ENCODE measurements around the gene JAKMIP3.

Gene JAKMIP3

DNA sequence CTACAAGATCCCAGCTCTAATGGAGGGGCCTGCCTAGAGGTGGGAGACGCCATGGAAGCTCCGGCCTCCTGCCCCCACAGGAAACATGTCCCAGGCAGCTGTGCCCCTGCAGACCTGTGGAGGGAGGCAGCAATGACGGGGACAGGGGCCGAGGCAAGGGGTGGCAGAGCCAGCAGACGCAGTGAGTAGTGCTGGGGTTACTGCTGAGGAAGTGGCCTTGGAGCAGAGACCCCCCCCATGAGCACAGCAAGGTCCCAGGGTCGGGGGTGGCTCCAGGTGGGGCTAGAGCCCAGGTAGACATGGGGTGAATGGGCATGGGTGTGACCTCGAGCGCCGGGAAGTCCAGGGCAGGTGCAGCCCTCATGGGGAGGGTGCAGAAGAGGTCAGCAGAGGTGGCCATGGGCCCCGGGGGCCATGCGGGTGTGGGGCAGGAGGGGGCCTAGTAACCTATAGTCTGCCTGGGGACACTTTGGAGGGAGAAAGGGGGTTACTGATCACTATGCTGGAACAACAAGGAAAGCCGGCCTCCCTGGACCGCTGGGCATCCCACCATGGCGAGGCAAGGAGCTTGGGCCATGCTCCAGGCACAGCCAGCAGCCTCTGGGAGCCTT is 45.5 kb downstream of the JAKMIP3 start:
- DNase-seq (ENCODE audit: low read depth in 2 of 2) = no peak

GRCh38 chr10:132111871-132112341 is 46.2 kb downstream of the JAKMIP3 start:
- no peak for DNase-seq (ENCODE audit: low read depth in 2 of 2)

DNA sequence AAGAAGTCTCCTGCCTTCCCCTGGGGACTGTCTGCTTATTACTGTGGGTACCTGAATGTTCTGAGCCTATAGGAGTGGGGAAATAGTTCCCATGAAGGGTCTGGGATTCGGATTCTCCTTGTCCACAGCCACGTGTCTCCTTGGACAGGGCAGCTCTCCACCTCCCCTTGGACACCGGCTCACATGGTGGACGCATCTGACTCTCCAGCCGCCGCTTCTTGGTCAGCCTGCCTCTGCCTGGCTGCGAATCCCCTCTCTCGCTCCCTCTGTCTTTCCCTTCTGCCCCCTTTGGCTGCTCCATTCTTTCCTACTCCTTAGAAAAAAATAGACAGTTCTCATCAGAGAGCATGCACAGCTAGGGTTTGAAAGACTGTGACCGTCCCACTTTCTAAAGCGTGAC is 46.9 kb downstream of the JAKMIP3 start:
- DNase-seq (ENCODE audit: low read depth in 2 of 2) = no peak

DNA sequence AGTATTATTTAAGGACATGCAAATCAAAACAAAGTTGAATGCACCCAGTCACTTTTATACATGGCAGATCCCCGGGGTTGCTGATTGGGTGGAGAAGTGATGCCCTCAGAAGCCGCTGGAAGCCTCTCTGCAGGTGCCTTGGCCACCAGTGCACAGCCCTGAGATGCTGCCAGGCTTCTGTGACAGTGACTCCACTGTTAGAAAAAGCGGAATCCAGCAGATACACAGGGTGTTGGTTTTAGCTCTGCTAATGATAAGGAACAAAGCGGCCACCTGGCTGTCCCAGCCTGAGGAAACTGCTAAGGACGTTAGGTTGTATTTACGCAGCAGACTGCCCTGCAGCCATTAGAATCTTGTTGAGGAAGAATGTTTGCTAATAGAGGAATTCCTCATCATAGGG is 47.5 kb downstream of the JAKMIP3 start:
- no peak for DNase-seq (ENCODE audit: low read depth in 2 of 2)

DNA sequence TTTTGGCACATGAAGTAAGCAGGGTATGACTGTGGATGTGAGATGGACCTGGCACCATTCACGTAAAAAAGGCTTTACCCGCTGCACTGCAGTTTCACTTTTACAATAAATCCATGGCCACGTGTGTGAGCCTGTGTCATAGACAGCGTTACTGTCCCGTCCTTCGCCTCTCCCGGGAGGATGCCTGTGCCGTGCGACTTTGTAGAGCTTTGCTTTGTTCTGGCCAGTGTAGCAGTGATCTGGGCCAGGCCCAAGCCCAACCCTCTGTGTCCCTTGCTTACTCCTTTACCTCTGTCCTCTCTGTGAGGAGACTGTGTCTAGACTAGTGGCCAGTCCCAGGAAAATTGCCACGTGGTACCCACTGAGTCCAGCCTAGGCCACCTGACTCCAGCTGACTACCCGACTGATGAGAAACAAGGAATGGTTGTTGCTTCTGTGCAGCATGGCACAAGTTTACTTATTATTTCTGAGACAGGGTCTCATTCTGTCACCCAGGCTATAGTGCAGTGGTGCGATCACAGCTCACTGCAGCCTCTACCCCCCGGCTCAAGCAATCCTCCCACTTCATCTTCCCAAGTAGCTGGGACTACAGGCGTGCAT is 48.1 kb downstream of the JAKMIP3 start:
- DNase-seq (ENCODE audit: low read depth in 2 of 2) = no peak

DNA sequence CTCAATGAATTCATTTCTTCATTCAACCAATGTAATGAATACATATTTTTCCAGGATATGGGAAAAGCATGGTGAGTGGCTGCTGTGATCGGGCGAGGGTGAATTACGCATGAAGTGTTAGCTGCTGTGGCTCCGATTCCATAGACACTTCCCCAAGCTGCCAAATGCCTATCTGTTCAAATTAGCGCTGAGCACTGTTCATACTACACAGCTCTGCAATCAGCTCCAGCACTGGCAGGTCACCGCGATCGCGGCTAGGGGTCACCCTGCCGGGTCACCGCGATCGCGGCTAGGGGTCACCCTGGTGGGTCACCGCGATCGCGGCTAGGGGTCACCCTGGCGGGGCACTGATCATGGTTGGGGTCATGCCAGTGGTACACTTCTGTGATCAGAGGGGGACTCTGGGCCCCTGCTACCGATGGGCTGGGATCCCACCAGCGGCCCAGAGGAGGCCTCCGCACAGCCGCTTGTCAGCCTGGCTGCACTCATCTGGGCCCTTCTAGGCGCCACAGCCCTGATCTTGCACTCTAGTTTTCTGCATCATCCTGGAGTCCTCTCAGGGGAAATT is 49.3 kb downstream of the JAKMIP3 start:
- no peak for DNase-seq (ENCODE audit: low read depth in 2 of 2)
